ENCODE results near the gene CTBP2. TPM values are rescaled to one million over a fixed set of nuclear protein-coding genes. Genes with fewer than 3 reads are reported as not detected.

CTBP2 gene
- total RNA-seq, 1 experiment from 2014 or later = 212 TPM

DNA sequence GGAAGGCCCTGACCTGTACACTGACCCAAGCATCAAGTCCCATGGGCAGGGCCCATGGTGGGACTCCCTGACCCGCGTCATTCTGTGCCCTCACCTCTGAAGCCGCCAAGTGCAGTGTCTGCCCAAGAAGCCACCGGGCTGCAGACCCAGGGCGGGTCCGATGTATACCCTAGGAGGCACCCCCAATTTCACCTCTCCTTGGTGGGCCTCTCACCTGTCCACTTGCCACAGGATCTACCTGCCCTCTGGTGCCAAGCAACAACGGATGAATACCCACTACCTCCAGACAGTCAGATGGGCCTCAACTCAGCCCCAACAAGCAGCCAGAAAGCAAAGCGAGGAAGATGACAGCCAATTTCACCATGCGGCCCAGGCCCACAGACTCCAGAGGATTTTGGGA, 92.6 kb downstream of the CTBP2 start:
- Histone ChIP-seq H3T11ph (ENCODE audit: low read length) (no peak overlapping the region), H3K56ac (ENCODE audit: insufficient read length, low read depth, low read length) (no peak overlapping the region), H3K9ac (ENCODE audit: extremely low read depth, insufficient read length, low read length) (no peak overlapping the region), H3K27ac (ENCODE audit: insufficient read length, low read depth, low read length) (no peak overlapping the region), H4K91ac (ENCODE audit: insufficient read length, low read depth, low read length) (no peak overlapping the region), H3K4ac (ENCODE audit: low read depth, low read length) (no peak overlapping the region), H3K18ac (ENCODE audit: insufficient read length, low read depth, low read length) (no peak overlapping the region), H3K79me2 (ENCODE audit: insufficient read depth, low read length) (peaks cover 55% of the 10 kb centered on the region; the same call in 1 of the 2 replicates), H3K79me1 (ENCODE audit: insufficient read depth, low read depth, low read length, poor library complexity, severe bottlenecking) (peaks cover 10% of the 10 kb centered on the region), H3K4me1 (ENCODE audit: insufficient read depth, low read length) (peaks cover 10% of the 10 kb centered on the region; the same call in 1 of the 2 replicates), H2BK20ac (ENCODE audit: low read depth, low read length, poor library complexity, severe bottlenecking) (no peak overlapping the region), H4K5ac (ENCODE audit: insufficient read length, low read depth, low read length) (no peak overlapping the region), H4K8ac (replicated peaks; ENCODE audit: insufficient read length, low read depth, low read length) (no peak overlapping the region), H3K23me2 (ENCODE audit: insufficient read length, low read depth, low read length, poor library complexity, severe bottlenecking) (no peaks in the 10 kb centered on the region), H3K4me2 (ENCODE audit: insufficient read depth, insufficient read length, low read length) (no peak overlapping the region), H2BK120ac (ENCODE audit: low read depth, low read length, poor library complexity, severe bottlenecking) (no peak overlapping the region), H2BK5ac (ENCODE audit: insufficient read length, low read length) (no peak overlapping the region), H3K23ac (ENCODE audit: insufficient read length, low read depth, low read length) (no peak overlapping the region), H3K14ac (ENCODE audit: insufficient read depth, low read length) (no peak overlapping the region), H2BK15ac (ENCODE audit: low read depth, low read length) (no peak overlapping the region), H3K27me3 (ENCODE audit: insufficient read depth, low read length) (no peaks in the 10 kb centered on the region), H2BK12ac (ENCODE audit: insufficient read length, low read depth, low read length) (no peak overlapping the region), H2AK5ac (ENCODE audit: insufficient read length, low read length) (no peak overlapping the region), H2AFZ (ENCODE audit: low read length) (no peak overlapping the region), H4K20me1 (ENCODE audit: control insufficient read depth, insufficient read depth, insufficient read length) (peaks cover 3% of the 10 kb centered on the region), H3K9me3 (ENCODE audit: control insufficient read depth, low read depth, low read length) (no peaks in the 10 kb centered on the region)
- DNase-seq = no peak
- H3K36me3 Mint-ChIP-seq (ENCODE audit: insufficient read depth in 1 of 3, low read depth in 3 of 3) = peaks cover 12 to 57% (median 54%) of the 10 kb centered on the region in 3 experiments; a peak in 6 of 7 replicates
- no peaks in the 10 kb centered on the region; the same call in none of the 2 replicates for H3K27me3 Mint-ChIP-seq (ENCODE audit: low read depth)
- H3K4me3 Mint-ChIP-seq = no peak overlapping the region
- H3K27ac Mint-ChIP-seq = peak overlapping the region in 2 of 3 experiments; percentile 44 to 71; a peak in 2 of 7 replicates
- TF ChIP-seq, protein P1, sequence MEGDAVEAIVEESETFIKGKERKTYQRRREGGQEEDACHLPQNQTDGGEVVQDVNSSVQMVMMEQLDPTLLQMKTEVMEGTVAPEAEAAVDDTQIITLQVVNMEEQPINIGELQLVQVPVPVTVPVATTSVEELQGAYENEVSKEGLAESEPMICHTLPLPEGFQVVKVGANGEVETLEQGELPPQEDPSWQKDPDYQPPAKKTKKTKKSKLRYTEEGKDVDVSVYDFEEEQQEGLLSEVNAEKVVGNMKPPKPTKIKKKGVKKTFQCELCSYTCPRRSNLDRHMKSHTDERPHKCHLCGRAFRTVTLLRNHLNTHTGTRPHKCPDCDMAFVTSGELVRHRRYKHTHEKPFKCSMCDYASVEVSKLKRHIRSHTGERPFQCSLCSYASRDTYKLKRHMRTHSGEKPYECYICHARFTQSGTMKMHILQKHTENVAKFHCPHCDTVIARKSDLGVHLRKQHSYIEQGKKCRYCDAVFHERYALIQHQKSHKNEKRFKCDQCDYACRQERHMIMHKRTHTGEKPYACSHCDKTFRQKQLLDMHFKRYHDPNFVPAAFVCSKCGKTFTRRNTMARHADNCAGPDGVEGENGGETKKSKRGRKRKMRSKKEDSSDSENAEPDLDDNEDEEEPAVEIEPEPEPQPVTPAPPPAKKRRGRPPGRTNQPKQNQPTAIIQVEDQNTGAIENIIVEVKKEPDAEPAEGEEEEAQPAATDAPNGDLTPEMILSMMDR (conservative IDR thresholded peaks at IDR 0.05) = no peak
- no peaks in the 10 kb centered on the region for H3K9me3 Mint-ChIP-seq
- peaks cover 47 to 52% of the 10 kb centered on the region in 2 experiments for H3K4me1 Mint-ChIP-seq
- no CpG with 5 or more reads among the region's 9 CpGs for WGBS (ENCODE audit: extremely low coverage, insufficient read length, low lambda C conversion rate)
